HL-60 (cell line): ENCODE results near the gene CACNA1H.

Experiments used
- DNase-seq, 2 experiments: peaks; one replicate each; pipeline ENCODE4 v3.0.0-alpha.2; 2010 to 2020; ENCODE audit warnings: low read depth in 1 of 2, low spot score in 1 of 2
- H3K27ac ChIP-seq: fragments of 250-450 bp; sonication (Bioruptor Pico); replicated peaks from 2 replicates; pipeline ENCODE4 v1.5.1; 2020; ENCODE audit warnings: mild to moderate bottlenecking, moderate library complexity
- H3K27me3 ChIP-seq: fragments of 250-450 bp; sonication (Bioruptor Pico); 2 replicates; pipeline ENCODE4 v1.5.1; 2021; ENCODE audit warnings: mild to moderate bottlenecking, moderate library complexity; ENCODE audit not compliant: insufficient read depth, poor library complexity, severe bottlenecking
- H3K4me3 ChIP-seq: replicated peaks from 2 replicates; pipeline ENCODE4 v1.5.1; 2011; ENCODE audit warnings: mild to moderate bottlenecking, control low read depth, low read length; ENCODE audit not compliant: insufficient read depth
- GABPA ChIP-seq: IDR thresholded peaks from 2 replicates; pipeline ENCODE4 v1.6.1; 2012; ENCODE audit warnings: low read depth
- POLR2AphosphoS5 ChIP-seq: IDR thresholded peaks from 2 replicates; pipeline ENCODE4 v1.6.1; 2012; ENCODE audit warnings: low read depth
- SPI1 ChIP-seq: IDR thresholded peaks from 2 replicates; pipeline ENCODE4 v1.6.1; 2012; ENCODE audit warnings: low read depth, mild to moderate bottlenecking, borderline replicate concordance
- TF ChIP-seq, protein P1 (sequence below): IDR thresholded peaks from one replicate; pipeline ENCODE4 v1.5.1; 2011; ENCODE audit warnings: low read length, control low read depth, inconsistent platforms; ENCODE audit not compliant: insufficient read depth
- TF ChIP-seq, protein P2 (sequence below): IDR thresholded peaks from 2 replicates; pipeline ENCODE4 v1.6.1; 2012; ENCODE audit warnings: low read depth; ENCODE audit not compliant: insufficient replicate concordance

CACNA1H gene

DNA sequence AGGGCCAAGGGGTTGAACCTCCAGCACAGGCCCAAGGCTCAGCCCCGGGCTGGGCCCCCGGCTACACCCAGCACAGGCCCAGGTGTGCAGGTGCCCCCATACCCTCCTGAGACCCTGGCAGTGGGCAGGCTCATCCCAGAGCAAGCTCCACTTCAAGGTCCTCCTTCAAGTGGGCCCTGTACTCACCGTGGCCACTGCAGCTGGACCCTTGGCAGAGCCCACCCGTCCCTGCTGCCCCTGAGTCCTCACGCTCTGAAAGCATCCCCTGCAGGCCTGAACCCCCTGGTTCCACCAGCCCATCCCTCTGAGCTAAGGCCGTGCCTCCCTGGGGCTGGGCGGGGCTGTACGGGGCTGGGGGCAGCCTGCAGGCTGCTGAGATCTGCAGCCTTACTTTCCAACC is 11.2 kb upstream of the CACNA1H start:
- TF ChIP-seq, protein P1, sequence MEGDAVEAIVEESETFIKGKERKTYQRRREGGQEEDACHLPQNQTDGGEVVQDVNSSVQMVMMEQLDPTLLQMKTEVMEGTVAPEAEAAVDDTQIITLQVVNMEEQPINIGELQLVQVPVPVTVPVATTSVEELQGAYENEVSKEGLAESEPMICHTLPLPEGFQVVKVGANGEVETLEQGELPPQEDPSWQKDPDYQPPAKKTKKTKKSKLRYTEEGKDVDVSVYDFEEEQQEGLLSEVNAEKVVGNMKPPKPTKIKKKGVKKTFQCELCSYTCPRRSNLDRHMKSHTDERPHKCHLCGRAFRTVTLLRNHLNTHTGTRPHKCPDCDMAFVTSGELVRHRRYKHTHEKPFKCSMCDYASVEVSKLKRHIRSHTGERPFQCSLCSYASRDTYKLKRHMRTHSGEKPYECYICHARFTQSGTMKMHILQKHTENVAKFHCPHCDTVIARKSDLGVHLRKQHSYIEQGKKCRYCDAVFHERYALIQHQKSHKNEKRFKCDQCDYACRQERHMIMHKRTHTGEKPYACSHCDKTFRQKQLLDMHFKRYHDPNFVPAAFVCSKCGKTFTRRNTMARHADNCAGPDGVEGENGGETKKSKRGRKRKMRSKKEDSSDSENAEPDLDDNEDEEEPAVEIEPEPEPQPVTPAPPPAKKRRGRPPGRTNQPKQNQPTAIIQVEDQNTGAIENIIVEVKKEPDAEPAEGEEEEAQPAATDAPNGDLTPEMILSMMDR, result no peak
- TF ChIP-seq POLR2AphosphoS5 (no peak), SPI1 (no peak), GABPA (no peak)
- TF ChIP-seq, protein P2, sequence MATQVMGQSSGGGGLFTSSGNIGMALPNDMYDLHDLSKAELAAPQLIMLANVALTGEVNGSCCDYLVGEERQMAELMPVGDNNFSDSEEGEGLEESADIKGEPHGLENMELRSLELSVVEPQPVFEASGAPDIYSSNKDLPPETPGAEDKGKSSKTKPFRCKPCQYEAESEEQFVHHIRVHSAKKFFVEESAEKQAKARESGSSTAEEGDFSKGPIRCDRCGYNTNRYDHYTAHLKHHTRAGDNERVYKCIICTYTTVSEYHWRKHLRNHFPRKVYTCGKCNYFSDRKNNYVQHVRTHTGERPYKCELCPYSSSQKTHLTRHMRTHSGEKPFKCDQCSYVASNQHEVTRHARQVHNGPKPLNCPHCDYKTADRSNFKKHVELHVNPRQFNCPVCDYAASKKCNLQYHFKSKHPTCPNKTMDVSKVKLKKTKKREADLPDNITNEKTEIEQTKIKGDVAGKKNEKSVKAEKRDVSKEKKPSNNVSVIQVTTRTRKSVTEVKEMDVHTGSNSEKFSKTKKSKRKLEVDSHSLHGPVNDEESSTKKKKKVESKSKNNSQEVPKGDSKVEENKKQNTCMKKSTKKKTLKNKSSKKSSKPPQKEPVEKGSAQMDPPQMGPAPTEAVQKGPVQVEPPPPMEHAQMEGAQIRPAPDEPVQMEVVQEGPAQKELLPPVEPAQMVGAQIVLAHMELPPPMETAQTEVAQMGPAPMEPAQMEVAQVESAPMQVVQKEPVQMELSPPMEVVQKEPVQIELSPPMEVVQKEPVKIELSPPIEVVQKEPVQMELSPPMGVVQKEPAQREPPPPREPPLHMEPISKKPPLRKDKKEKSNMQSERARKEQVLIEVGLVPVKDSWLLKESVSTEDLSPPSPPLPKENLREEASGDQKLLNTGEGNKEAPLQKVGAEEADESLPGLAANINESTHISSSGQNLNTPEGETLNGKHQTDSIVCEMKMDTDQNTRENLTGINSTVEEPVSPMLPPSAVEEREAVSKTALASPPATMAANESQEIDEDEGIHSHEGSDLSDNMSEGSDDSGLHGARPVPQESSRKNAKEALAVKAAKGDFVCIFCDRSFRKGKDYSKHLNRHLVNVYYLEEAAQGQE, result no peak
- Histone ChIP-seq H3K4me3 (no peak overlapping the region), H3K27ac (no peak overlapping the region), H3K27me3 (no peaks in the 10 kb centered on the region)
- DNase-seq, result no peak

DNA sequence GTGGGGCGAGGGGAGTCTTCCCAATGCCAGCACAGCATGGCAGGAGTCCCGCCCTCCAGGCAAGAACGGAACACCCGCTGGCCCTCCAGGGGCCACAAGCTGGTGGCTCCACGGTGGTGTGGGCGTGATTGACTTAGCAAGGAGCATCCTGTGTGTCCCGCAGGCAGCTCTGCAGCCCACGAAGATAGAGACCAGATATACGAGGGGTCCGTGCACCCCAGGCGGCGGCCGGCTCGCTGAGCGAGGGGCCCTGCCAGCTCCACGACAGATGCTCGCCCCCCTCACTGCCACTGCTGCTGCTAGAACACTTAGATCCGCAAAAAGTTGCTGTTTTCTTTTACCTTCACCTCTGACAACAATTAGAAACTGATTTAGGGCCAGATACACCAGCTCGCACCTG is 10.0 kb upstream of the CACNA1H start:
- no peak overlapping the region for H3K27ac ChIP-seq
- TF ChIP-seq POLR2AphosphoS5 (no peak), SPI1 (no peak), GABPA (no peak)
- TF ChIP-seq, protein P2, result no peak
- TF ChIP-seq, protein P1, result no peak
- no peaks in the 10 kb centered on the region for H3K27me3 ChIP-seq
- H3K4me3 ChIP-seq, result no peak overlapping the region
- no peak for DNase-seq

DNA sequence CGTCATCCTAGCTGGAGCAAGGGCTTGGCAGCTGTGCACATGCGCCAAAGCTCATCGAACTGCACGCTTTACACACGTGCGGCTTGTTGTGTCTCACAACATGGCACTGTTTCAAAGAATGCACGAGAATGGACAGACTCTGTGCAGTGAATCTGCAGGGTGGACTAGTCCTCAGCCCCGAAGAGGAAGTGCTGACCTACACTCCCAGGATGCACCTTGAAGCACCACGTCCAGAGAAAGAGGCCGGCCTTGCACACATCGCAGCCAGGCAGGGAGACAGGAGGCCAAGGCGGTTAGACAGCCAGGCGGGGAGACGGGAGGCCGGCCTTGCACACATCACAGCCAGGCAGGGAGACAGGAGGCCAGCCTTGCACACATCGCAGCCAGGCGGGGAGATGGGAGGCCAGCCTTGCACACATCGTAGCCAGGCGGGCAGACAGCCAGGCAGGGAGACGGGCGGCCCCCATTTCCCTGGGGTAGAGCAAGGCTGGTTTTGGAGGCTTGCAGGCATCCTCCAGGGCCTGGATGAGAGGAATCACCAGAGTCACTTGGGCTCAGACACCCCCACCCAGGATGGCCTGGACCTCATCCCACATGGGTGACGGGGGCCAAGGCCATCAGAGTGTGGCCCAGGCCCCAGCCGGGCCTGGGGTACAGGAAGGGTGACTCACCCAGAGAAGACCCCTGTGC is 9.0 kb upstream of the CACNA1H start:
- no peak for TF ChIP-seq SPI1
- TF ChIP-seq GABPA, result no peak
- TF ChIP-seq, protein P1, result no peak
- Histone ChIP-seq H3K27me3 (no peaks in the 10 kb centered on the region), H3K4me3 (no peak overlapping the region), H3K27ac (no peak overlapping the region)
- no peak for DNase-seq
